NCI-H526 (cell line): ENCODE results near the gene CIAPIN1.

ENCODE experiments used
- DNase-seq, 2 experiments: peaks; one replicate each; lab custom pipeline; 2025; lab: John Stamatoyannopoulos, UW

Gene CIAPIN1

GRCh38 chr16:57447186-57447962 lies at the start of gene CIAPIN1, which contains the start of gene COQ9:
TSS of gene CIAPIN1 (minus strand) at chr16:57447385. CDS start at chr16:57440928, 6,457 bp downstream.
TSS of gene COQ9 (plus strand) at chr16:57447479. CDS start at chr16:57447506, 27 bp downstream.
- peak; percentile 74 to 92 for DNase-seq

- no peak for DNase-seq
Measured at GRCh38 chr16:57493767-57494166, 46.6 kb upstream of the CIAPIN1 start.

DNA sequence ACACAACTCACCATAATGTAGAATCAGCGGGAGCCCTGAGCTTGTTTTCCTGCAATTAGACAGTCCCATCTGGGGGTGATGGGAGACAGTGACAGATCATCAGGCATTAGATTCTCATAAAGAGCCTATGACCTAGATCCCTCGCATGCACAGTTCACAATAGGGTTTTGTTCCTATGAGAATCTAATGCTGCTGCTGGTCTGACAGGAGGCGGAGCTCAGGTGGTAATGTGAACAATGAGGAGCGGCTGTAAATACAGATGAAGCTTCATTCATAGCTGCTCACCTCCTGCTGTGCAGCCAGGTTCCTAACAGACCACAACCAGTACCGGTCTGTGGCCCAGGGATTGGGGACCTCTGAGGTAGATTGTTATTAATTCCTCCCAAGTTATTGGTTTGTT lies 42.0 kb upstream of the CIAPIN1 start:
- DNase-seq = no peak

DNA sequence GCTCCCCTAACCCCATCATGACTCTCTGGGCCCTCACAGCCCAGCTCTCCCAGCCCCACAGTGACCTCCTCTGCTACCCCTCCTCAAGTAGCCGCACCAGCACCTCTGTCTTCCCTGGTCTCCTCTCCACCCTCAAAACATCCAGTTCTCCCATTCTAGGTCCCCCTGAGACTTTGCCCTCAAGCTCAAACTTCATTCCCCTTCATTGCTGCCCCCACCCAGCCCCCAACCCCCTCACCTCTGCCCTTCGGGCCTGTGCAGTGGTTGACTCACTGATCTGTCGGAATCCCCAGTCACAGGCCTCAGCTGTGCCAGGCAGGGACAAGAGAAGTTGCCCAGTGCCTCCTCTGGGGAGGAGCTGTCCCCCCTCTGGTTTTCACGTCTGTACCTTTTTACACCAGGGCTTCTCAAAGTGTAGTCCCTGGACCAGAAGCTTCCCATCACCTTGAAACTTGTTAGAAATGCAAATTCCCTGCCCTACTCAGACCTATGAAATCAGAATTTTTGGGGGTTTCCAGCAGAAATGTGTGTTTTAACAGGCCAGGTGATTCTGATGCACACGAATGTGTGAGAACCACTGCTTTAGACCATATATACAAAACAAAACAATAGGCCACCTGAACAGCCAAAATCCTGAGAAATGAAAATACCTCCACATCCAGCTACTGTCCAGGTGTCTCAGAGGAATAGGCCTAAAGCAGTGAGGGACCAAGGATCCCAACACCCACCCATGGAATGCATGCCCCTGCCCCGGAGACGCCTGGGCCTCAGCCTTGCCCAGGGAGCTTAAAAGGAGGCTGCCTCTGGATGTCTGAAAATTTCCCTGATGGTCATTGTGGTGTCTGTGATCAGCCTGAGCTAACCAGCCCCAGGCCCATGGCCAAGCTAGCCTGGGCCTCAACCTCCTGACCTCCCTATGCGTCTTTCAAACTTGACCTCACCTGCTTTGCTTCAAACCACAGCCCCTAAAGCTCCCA lies 40.0 kb upstream of the CIAPIN1 start:
- no peak for DNase-seq

DNA sequence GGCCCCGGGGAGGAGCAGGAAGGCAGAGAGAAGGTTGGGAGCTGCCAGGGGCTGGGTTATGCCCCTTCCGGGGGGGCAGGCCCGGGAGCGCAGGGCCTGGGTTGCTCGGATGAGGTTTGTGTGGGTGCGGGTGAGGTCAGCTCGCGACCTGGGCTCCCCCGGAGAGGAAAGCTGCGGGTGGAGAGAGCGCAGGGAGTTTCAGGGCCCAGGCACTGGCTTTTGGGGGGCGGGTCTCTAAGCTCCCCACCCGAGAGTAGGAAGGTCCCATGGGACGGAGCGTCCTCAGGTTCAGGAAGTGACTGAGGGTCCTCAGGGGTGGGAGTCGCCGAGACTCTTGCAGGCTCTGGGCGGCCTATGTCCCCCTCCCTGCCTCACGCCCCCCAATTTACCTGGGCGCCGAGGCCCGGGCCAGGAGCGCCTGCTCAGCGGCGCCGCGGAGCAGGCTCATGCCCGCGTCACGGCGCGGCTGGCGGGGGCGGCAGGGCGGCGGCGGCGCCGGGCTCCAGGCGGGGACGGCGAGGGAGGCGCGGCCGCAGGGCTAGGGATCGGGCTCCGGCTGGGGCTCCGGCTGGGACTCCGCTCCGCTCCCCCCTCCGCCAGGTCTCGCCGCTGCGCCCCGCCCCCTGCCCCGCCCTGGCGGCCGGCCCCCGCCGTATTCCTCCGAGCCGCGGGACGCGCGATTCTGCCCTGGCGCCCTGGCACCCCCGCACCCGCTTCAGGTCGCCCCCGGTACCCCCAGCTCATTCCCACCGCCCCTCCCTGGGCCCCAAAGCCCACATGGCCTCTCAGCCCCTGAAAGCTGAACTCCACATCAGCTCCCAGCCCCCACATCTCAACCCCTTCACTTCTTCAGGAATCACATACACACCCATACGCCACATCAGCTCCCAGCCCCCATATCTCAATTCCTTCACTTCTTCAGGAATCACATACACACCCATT lies 39.0 kb upstream of the CIAPIN1 start, which contains the start of gene DOK4:
Gene DOK4, minus strand, starts transcription at position 578 of the 942 bp plus-strand sequence. CDS start 6,986 bp downstream, outside the sequence.
- DNase-seq = peak; percentile 4 to 80

- DNase-seq = no peak
Measured at GRCh38 chr16:57485091-57485915, 38.1 kb upstream of the CIAPIN1 start.

DNA sequence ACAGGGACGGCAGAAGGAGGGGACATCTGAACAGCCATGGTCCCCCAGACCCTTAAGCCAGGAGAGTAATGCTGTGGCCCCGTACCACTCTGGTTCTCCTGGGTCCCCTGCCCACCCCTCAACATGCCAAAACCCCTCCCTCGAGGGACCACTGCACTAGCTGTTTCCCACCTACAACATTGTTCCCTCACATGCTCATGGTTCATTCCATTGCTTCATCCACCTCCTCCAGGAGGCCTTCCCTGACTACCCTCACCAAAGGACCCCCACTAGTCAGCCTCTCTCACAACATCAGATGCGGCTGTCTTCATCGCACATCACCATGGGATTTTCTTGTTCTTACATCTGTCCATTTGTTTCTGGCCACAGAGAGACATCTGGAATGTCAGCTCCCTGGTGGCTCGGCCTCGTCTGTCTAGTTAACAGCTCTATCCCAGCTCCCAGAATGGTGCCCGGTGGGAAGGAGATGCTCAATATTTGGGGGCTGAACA lies 37.4 kb upstream of the CIAPIN1 start:
- no peak for DNase-seq

DNA sequence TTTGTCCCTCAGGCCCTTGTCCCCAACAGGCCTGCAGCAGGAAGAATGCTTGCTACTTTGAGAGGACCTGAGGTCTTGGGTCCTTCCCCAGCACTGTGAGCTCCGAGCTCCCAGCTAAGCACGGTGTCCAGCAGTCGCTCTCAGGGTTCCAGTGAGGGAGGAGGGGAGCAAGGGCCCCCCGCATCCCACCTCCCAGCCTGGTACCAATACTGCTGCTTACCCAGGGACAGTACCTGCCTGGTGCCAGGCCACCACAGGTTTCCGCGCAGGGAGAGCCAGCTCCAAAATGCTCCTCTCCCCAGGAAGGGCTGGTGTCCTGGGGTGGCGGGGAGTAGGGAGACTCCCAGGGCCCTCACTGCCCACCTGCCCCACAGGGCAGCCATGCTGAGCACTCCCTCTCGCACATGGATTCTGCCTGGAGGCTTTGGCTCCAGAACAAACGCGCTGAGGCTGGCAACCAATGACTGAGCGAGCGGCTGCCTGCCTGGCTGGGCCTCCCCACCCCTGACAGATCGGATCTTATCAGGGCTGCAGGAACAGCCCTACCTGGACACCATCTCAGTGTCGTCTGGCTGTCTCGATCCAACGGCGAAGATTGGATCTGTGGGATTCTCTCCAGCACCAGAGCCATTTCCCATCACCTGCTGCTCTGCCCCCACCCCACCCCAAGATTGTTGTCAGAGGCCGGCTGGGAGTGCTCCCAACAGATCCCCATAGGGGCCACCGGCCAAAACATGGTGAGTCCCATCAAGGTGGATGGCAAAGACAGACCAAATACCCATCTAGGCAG lies 36.7 kb upstream of the CIAPIN1 start:
- DNase-seq = no peak

- DNase-seq = no peak
Measured at GRCh38 chr16:57482845-57483545, 35.8 kb upstream of the CIAPIN1 start.

- DNase-seq = no peak
Measured at GRCh38 chr16:57481421-57481820, 34.2 kb upstream of the CIAPIN1 start.

DNA sequence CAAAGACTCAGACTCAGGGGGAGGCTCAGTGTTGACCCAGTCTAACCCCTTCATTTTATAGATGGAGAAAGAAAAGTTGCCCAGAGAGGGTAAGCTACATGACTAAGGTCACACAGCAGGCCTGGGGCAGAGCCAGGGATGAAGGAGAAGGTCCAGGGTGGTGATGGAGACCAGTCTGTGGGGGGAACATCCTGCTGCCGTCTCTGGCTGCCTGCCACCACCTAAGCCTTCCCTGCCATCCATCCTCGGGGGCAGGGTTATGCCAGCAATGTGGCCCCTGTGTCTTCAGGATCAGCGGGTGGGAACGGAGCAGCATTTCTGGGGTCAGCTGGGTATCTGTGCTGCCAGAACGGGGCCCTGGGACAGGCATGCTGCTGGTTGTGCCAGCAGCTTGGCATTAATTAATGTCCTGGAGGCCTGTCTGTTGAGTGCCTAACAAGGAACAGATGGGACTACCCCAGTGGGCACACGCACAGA lies 33.6 kb upstream of the CIAPIN1 start:
- no peak for DNase-seq

DNA sequence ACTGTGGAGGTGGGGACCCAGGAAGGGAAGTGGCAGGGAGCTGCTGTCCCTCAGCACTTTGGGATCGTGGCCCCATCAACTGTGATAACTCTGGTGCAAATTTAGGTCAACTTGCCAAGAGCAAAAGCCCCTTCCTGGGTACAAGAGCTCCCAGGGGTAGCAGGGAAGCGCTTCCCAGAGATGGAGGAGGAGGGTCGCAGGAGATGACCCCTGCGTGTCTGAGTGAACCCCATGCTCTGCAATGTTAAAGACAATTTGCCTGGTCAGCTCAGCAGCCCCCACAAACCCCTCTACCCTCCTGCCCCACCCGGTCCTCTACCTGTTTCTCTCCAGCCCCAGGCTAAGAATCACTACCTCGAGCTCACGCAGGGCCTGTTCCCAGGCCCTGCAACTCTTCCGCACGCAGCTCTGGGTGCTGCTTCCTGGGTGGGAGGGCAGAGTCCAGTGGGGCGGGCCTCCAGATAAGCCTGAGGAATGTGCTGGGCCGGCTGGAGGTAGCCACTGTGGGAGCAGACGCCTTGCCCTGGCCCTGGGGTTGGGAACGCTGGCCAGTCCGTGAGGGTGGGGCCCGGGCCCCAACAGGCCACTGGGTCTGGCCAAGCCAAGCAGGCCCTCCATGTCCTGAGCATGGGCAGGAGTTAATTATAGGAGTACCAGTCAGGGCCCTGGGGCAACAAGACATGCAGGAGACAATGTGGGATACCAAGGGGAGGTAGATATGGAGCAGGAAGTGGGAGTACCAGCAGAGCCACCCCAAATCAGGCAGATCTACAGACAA lies 33.0 kb upstream of the CIAPIN1 start:
- DNase-seq = peak in 1 of 2 experiments; percentile 9

DNA sequence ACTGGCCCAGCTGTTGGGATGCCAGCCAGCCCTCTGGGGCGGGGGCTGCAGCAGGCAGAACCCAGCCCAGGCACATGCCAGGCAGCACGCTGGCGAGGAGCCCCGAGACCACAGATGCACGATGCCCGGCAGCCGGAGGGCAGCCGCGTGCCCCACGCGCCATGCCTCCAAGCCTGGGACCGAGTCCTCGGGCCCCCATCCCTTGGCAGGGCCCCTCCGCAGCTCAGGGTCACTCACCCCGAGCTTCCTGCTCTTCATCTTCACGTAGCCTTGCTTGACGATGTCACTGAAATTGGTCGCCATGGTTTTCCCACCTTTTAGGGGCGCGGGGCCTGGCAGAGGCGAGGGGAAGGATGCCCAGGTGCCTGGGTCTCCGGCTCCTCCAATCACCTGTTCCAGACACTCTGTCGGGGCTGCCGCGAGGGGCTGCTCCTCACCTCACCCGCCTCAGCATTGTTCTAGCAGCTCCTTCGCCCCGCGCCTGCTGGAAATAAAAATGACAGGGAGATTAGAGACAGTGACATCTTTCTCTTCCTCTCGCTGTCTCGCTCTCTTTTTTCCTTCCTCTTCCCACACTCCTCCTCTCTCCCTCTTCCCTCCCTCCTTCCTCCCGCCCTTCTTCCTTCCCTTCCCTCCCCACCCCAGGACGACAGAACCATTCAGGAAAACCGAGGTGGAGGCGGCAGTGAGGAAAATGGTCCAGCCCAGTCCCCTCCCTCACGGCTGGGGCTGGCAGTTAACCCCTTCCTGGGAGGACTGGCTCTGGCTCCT lies 32.2 kb upstream of the CIAPIN1 start:
- DNase-seq = peak; percentile 39 to 69

- DNase-seq = no peak
Measured at GRCh38 chr16:57478396-57479204, 31.4 kb upstream of the CIAPIN1 start.

GRCh38 chr16:57477531-57478202 lies 30.5 kb upstream of the CIAPIN1 start:
- no peak for DNase-seq
